Astrocyte (in vitro differentiated cells and primary cell): Measurements from ENCODE around the gene PEPD. TPM values are rescaled to one million over a fixed set of nuclear protein-coding genes. Genes with fewer than 3 reads are reported as not detected.

Source experiments
- DNase-seq: peaks from one replicate; pipeline ENCODE4 v3.0.0-alpha.2; 2010; ENCODE audit warnings: low read depth
- FAIRE-seq: peaks from 2 replicates; lab custom pipeline; 2011; peaks lifted over from hg19 to GRCh38; lab: Jason Lieb, UNC
- H2AFZ ChIP-seq: 2 replicates; pipeline ENCODE4 v1.6.0; 2012; ENCODE audit warnings: low read depth, low read length, inconsistent platforms
- H3K27ac ChIP-seq: 2 replicates; pipeline ENCODE4 v1.5.1; 2011; ENCODE audit warnings: low read depth, low read length, inconsistent platforms
- H3K27me3 ChIP-seq: 2 replicates; pipeline ENCODE4 v1.6.0; 2011; ENCODE audit warnings: low read length, inconsistent platforms; ENCODE audit not compliant: insufficient read depth
- H3K36me3 ChIP-seq: 2 replicates; pipeline ENCODE4 v1.5.1; 2011; ENCODE audit warnings: low read length, inconsistent platforms; ENCODE audit not compliant: insufficient read depth
- H3K4me1 ChIP-seq: 2 replicates; pipeline ENCODE4 v1.5.1; 2011; ENCODE audit warnings: low read length, inconsistent platforms; ENCODE audit not compliant: insufficient read depth
- H3K4me2 ChIP-seq: 2 replicates; pipeline ENCODE4 v1.6.0; 2012; ENCODE audit warnings: low read length, inconsistent platforms
- H3K4me3 ChIP-seq: 2 replicates; pipeline ENCODE4 v1.5.1; 2011; ENCODE audit warnings: low read depth, mild to moderate bottlenecking, low read length, inconsistent platforms; ENCODE audit not compliant: insufficient read depth
- H3K79me2 ChIP-seq: 2 replicates; pipeline ENCODE4 v1.6.0; 2012; ENCODE audit warnings: mild to moderate bottlenecking, low read length, inconsistent platforms; ENCODE audit not compliant: insufficient read depth
- H3K9ac ChIP-seq: 2 replicates; pipeline ENCODE4 v1.6.0; 2012; ENCODE audit warnings: mild to moderate bottlenecking, low read length, inconsistent platforms
- H3K9me3 ChIP-seq: 2 replicates; pipeline ENCODE4 v1.5.1; 2012; ENCODE audit warnings: low read depth, mild to moderate bottlenecking, low read length, inconsistent platforms; ENCODE audit not compliant: insufficient read depth
- H4K20me1 ChIP-seq: 2 replicates; pipeline ENCODE4 v1.6.0; 2012; ENCODE audit warnings: low read length, inconsistent platforms; ENCODE audit not compliant: insufficient read depth
- H3K27ac Mint-ChIP-seq: one replicate; pipeline ENCODE4 v1.8.0; 2021; ENCODE audit warnings: mild to moderate bottlenecking, mixed read lengths; ENCODE audit not compliant: unreplicated experiment
- H3K27me3 Mint-ChIP-seq: one replicate; pipeline ENCODE4 v1.8.0; 2021; ENCODE audit warnings: low read depth, mixed read lengths; ENCODE audit not compliant: unreplicated experiment
- H3K36me3 Mint-ChIP-seq: one replicate; pipeline ENCODE4 v1.8.0; 2021; ENCODE audit warnings: low read depth, mixed read lengths; ENCODE audit not compliant: unreplicated experiment
- H3K4me1 Mint-ChIP-seq: one replicate; pipeline ENCODE4 v1.8.0; 2021; ENCODE audit warnings: low read depth, mixed read lengths; ENCODE audit not compliant: unreplicated experiment
- H3K4me3 Mint-ChIP-seq: one replicate; pipeline ENCODE4 v1.8.0; 2021; ENCODE audit warnings: mild to moderate bottlenecking, moderate library complexity, mixed read lengths; ENCODE audit not compliant: unreplicated experiment
- H3K9me3 Mint-ChIP-seq: one replicate; pipeline ENCODE4 v1.8.0; 2021; ENCODE audit warnings: mild to moderate bottlenecking, mixed read lengths; ENCODE audit not compliant: unreplicated experiment
- CTCF ChIP-seq: IDR thresholded peaks from 2 replicates; pipeline ENCODE4 v1.5.1; 2011; ENCODE audit warnings: low read depth, mild to moderate bottlenecking, inconsistent platforms, low read length, moderate library complexity; ENCODE audit not compliant: insufficient read depth
- EZH2 ChIP-seq: IDR thresholded peaks from 2 replicates; pipeline ENCODE4 v1.6.1; 2012; ENCODE audit warnings: mild to moderate bottlenecking, low read length, inconsistent platforms; ENCODE audit not compliant: insufficient read depth
- total RNA-seq: library from RNA; stranded (reverse); gene quantifications from 2 replicates; pipeline ENCODE4 v1.2.1, GENCODE V29; 2021

Gene PEPD
- total RNA-seq, 1 donor from 2014 or later, result 37.9 TPM

GRCh38 chr19:33486936-33487811 is 34.4 kb downstream of the PEPD start:
- Histone ChIP-seq H3K27ac (no peak overlapping the region), H3K4me2 (no peak overlapping the region), H3K4me1 (no peaks in the 10 kb centered on the region), H3K9ac (no peak overlapping the region), H3K9me3 (peaks cover 3% of the 10 kb centered on the region), H3K79me2 (no peaks in the 10 kb centered on the region), H3K36me3 (no peaks in the 10 kb centered on the region), H2AFZ (no peak overlapping the region), H4K20me1 (no peaks in the 10 kb centered on the region), H3K27me3 (no peaks in the 10 kb centered on the region), H3K4me3 (no peak overlapping the region)
- Mint-ChIP-seq H3K27ac (no peak overlapping the region), H3K4me3 (no peak overlapping the region), H3K9me3 (peaks cover 6% of the 10 kb centered on the region), H3K36me3 (peaks cover 10% of the 10 kb centered on the region), H3K27me3 (no peaks in the 10 kb centered on the region), H3K4me1 (peaks cover 4% of the 10 kb centered on the region)
- TF ChIP-seq CTCF, result no peak
- TF ChIP-seq EZH2, result no peak
- no peak for DNase-seq
- FAIRE-seq, result no peak

GRCh38 chr19:33486407-33486806 is 35.2 kb downstream of the PEPD start:
- Histone ChIP-seq H3K27me3 (no peaks in the 10 kb centered on the region), H3K27ac (no peak overlapping the region), H3K9ac (no peak overlapping the region), H3K79me2 (no peaks in the 10 kb centered on the region), H3K4me2 (no peak overlapping the region), H3K4me3 (no peak overlapping the region), H3K4me1 (no peaks in the 10 kb centered on the region), H4K20me1 (no peaks in the 10 kb centered on the region), H3K36me3 (no peaks in the 10 kb centered on the region), H3K9me3 (peaks cover 3% of the 10 kb centered on the region), H2AFZ (no peak overlapping the region)
- H3K27ac Mint-ChIP-seq, result no peak overlapping the region
- H3K4me1 Mint-ChIP-seq, result peaks cover 4% of the 10 kb centered on the region
- TF ChIP-seq CTCF (no peak), EZH2 (no peak)
- no peaks in the 10 kb centered on the region for H3K27me3 Mint-ChIP-seq
- no peak for FAIRE-seq
- no peak for DNase-seq
- peaks cover 10% of the 10 kb centered on the region for H3K36me3 Mint-ChIP-seq
- no peak overlapping the region for H3K4me3 Mint-ChIP-seq
- H3K9me3 Mint-ChIP-seq, result peaks cover 6% of the 10 kb centered on the region
